IPS-11a (cell line): ENCODE results near the gene DNAL4.
A peak's percentile ranks its signal among the peaks of the same experiment; 100 is the strongest.

Experiments used
- H3K4me3 ChIP-seq: one replicate; pipeline ENCODE4 v1.5.1; 2013; ENCODE audit warnings: low read depth, low read length, control low read depth

The DNAL4 gene, protein sequence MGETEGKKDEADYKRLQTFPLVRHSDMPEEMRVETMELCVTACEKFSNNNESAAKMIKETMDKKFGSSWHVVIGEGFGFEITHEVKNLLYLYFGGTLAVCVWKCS

DNA sequence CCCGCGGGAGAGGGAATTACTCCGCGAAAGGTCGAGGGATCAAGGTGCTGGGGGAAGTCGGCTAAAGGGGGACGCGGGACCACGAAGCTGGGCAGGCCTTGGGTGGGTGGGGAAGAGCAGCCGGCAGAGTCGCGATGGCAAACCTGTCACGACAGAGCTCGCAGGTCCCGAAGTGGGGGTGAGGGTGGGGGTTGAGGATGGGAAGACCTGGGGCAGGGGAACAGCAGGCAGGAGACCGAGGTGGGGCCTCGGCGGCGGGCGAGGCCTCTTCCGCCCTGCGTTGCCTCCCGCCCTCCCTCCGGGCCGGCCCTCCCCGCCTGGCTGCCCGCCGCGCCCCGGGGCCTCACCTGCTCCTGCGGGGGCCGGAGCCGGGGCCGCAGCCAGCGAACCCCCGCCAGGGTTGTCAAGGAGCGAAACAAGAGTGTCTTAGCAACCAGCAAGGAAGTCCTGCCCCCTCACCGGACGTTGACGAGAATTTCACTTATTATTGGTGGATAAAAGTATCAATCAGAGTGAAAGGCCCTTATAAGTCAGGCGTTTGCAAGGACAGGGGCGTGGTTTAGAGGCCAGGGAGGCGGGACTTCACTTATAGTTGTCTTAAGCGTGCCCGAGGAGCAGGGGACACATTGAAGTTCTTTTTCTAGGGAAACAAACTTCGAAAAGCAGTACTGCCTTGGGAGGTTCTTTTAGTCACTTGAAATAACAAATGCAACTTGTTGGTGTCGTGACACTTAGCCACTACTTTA, at the start of gene DNAL4:
DNAL4 (minus strand) TSS at position 423 of the 746 bp plus-strand sequence. CDS start 11,412 bp downstream, outside the sequence.
- H3K4me3 ChIP-seq = peak within 1 kb of the TSS; percentile 81

DNA sequence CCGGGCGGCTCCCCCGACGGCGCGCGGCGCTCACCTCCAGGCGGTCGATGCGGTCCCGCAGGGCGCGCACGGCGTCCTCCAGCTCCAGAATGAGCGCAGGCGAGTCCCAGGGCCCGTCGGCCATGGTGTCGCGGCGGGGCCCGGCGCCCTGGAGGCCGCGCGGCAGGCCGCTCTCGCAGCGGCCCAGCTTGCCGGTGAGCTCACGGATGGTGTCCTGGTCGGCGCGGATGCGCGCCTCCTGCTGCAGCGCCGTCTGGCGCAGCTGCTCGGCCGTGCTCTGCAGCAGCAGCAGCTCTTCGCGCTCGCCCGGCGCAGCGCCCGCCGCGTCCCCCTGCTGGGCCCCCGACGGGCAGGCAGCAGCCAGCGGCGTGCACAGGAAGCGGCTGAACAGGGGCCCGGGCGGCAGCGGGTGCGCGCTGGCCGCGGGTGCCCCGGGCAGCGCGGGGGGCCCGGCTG, 49.3 kb upstream of the DNAL4 start:
- peak overlapping the region; percentile 47 for H3K4me3 ChIP-seq

DNA sequence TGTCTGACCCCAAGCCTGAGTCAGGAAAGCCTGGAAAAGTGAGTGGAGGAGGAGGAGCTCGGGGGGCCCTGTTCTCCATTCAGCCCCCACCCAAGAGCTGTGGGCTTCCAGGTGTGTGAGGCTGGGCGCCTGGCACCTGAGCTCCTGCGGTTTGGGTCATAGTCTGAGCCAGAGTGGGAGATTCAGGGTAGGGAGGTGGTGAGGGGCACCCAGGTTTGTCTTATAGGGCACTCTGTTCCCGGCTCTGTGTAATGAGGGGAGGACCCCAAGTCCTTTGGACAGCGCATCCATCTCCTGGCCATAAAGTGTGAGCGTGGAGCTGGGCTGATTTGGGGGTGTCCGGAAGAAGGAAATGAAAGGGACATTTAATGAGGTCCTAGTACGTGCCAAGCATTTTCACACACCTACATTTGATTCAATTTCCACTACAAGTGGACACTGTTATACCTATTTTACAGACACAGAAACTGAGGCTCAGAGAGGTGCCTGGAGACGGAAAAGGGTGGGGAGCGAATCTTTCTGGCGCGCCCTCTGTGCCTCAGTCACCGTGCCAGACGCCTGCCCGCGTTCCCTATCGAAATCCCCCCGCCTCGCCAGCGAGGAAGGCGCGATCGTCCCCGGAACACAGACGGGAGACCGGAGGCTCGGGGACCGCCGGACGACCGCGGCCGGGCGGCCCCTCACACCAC, 48.7 kb upstream of the DNAL4 start:
- peak overlapping the region; percentile 47 for H3K4me3 ChIP-seq

DNA sequence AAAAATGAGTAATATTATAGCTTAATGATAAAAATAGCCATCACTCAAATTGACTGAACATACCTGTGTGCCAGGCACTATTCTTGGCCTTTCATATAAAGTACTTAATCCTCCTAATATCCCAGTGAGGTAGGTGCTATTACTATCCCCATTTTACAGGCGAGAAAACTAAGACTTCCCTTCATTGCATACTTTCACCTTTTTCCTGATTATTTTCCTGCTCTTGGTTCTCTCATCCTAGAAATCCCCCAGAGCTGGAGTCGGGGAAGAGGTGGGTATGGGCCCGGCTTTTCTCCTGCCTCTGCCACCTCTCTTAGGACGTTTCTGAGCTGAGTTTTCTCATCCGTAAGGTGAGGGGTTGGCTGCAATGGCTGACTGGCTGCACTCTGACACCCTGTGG, 47.7 kb upstream of the DNAL4 start:
- no peak overlapping the region for H3K4me3 ChIP-seq

DNA sequence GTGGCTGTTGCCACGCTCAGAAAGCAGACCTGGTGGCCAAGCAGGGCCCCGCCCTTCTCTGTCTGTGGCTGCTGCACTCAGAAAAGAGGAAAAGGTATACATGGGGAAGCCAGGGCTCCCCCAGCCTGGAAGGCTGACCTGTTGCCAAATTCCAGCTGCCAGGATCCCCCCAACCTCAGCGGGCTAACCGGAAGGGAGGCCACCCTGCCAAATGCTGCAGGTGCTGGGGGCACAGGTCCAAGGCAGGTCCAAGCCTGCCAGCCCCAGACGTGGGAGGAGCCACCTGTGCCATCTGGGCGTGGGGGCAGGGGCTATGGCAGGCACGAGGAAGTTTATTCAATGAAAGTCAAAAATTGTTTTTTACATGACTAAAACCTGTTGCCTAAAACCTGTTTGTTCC, 47.3 kb upstream of the DNAL4 start:
- no peak overlapping the region for H3K4me3 ChIP-seq

DNA sequence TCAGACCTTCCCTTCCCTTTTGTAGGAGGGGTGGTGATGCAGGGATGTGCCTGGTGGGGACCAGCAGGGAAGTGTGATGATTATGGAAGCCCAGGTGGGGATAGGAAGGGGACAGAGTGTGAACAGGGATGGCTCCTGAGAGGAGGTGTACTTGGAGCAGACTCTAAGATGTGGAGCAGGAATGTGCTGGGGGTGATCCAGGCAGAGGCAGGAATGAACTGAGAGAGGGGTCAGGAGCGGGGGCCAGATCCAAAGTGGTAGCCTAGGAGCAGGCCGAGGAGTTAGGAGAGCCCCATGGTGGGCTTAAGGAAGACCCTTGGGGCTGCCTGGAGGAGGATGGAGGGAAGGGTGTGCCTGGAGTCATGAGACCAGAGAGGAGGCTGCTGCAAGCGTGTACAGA, 46.2 kb upstream of the DNAL4 start:
- H3K4me3 ChIP-seq = no peak overlapping the region

DNA sequence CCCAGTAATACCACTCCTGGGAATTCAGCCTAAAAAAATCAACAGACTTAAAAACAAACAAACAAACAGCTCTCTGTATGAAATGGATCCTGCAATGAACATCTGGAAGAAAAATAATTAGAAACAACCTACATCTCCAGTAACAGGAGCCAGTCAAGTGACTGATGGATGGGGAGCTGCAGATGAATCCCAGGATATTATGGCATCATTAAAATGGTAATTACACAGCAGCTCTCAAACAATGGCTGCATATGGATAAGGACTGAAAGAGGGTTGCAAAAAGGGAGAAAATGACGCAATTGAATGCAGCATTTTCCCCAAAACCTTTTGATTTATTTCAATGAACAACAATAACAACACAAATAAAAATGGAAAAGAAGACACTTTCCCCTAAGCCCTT, 45.7 kb upstream of the DNAL4 start:
- H3K4me3 ChIP-seq = no peak overlapping the region

DNA sequence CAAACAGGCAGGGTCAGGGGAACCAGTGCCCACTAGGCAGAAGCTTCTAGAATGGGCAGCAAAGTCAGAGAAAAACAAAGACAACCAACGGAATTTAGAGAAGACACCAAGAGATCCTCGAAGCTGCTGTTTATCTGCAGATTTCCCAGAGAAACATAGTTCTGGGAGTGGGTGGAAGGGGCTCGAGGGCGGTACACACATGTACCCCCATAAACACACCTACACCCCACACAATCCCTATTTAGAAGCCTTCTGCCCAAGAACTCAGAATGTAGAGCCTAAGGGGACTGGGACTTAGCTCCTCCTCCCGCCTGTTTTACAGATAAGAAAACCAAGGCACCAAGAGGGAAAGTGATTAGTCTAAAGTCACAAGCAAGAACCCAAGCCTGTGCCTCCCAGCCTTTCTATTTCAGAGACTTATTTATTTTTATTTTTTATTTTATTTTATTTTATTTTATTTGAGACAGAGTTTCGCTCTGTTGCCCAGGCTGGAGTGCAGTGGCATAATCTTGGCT, 43.5 kb upstream of the DNAL4 start:
- no peak overlapping the region for H3K4me3 ChIP-seq

DNA sequence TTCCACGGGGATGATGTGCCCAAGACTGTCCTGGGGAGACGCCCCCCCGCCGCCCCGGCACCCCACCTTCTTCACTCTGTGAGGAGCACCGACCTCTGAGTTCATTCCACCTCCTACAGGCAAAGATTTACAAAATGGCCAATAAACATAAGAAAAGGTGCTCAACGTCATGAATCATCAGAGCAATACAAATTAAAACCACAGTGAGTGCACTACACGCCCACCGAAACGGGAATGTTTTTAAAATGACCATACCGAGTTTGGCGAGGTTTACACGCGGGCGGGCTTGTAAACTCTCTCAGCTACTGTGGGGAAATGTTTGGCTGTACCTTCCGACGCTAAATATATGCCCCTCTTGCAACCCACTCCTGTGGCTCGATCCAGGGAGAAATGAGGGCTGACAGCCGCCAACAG, 42.0 kb upstream of the DNAL4 start:
- no peak overlapping the region for H3K4me3 ChIP-seq

DNA sequence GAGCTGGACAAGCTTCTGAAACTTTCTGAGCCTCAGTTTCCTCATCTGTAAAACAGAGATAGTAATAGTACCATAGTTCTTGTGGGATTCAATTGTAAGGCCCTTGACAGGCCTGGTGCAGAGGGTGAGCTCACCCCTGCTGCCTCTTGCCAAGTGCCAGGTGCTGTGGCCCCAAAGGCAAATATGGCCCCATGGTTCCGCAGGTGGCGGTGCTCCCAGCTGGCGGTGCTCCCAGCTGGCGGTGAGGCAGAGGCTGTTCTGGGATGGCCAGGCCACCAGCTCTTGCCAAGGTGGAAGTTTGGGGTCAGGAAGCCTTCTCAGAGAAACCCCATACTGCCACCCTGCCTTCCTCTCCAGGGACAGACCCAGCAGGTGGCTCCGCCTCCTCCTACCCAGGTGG, 41.0 kb upstream of the DNAL4 start:
- H3K4me3 ChIP-seq = no peak overlapping the region

DNA sequence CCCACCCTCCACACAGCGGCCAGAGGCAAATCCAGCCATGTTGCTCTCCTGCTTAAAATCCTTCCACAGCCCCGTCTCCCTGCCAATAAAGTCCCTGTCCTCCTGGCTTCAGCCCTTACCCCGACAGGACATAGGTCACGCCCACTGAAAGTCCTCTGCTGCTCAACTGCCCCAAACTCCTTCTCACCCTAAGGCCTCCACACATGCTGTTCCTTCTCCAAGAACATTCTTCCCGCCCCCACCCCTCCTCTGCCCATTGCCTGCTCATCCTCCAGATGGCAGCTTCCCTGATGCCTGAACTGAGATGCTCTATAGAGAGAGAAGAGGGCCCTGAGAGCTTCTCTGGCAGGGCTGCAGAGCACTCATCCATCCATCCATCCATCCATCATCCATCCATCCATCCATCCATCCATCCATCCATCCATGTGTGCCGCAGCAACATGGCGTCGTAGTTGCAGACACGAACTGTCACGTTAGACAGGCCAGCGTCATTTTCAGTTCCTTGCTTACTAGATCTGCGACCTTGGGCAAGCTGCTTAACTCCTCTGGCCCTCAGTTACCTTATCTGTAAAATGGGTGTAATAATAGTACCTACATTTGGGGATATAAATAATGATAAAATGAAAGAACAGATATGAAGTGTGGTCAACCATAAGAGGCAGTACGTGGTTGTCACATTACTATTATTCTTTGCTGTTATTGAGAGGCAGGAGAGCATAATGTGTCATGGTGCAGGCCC, 40.4 kb upstream of the DNAL4 start:
- H3K4me3 ChIP-seq = no peak overlapping the region

DNA sequence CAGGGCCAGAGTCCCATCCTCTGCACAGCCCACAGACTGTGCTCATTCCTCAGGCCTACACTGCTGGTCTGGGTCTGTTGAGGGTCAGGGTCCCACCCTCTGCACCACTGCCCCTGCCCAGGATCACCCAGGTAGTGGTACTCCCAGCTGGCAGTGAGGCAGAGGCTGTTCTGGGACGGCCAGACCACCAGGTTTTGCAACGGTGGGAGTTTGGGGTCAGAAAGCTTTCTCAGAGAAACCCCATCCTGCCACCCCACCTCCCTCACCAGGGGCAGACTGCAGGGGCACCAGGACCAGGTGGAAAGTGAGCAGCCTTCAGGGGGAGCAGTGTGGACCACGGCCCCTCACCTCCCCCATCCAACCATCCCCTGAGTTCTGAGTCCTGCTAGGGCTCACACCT, 39.1 kb upstream of the DNAL4 start:
- no peak overlapping the region for H3K4me3 ChIP-seq

DNA sequence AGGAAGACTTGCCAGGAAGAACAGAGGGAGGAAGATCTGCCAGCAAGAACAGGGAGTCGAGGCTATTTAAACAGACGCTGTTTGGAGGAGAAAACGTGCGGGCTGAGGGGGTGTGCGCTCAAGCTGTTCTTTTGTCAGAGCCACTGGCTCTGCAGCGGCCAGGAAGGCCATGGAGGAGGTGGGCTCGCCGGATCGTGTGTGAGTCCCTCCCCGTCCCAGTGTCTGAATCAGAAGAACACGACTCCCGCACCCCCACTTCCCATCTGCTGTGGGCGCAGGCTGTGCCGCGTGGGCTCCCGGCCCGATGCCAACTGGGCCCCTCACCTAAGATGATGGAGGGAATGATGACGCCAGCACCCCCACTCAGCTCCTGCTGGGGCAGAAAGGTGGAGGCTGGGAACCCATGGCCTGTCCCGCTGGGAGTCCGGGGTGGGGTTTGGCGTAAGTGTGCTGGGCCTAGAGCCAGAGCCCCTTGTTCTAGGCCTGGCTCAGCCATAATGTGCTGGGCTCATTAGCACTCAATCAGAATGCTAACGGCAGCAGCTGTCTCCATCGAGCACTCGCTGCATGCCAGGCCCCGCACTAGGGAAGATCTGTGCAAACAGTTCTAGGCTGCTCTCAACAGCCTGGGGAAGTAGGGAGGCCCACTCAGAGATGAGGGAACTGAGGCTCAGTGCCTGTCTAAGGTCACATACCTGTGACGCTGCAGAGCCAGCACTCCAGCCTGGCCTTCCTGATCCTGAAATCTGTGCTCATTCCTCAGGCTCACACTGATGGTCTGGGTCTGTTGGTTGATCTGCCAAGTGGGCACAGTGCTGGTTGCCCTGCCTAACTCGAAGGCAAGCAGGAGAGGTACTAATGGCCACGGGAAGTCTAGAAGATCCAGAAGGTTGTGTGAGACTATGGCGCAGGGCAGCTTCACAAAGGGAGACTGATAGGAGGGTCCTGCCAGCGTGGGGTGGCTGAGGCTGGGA, 38.3 kb upstream of the DNAL4 start:
- H3K4me3 ChIP-seq = no peak overlapping the region

DNA sequence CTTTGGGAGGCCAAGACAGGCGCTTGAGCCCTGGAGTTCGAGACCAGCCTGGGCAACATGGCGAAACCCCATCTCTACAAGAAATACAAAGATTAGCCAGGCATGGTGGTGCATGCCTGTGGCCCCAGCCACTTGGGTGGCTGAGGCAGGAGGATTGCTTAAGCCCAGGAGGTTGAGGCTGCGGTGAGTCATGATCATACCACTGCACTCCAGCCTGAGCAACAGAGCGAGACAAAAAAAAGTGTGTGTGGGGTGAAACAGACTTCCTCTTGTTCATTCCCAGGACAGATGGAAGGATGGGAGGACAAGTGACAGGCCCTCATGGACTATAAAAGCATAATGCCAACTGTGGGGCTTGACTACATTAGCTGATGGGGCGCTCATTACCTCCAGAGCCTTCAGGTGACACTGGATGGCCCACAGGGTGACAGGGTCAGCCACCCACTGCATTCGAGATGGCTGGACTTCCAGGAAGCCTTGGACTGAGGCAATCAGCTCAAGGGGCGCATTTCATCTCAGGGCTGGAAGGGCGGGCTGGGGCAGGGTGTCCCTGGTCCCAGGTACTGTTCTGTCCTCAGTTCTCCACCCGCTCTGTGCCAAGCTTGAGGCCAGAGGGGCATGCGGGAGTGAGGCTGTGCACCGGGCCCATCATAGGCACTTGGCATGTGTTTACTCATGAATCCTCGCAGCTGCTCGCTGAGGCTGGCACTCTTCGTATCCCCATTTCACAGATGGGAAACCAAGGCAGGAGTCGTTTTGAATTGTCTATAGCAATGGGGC, 37.4 kb upstream of the DNAL4 start:
- H3K4me3 ChIP-seq = no peak overlapping the region

DNA sequence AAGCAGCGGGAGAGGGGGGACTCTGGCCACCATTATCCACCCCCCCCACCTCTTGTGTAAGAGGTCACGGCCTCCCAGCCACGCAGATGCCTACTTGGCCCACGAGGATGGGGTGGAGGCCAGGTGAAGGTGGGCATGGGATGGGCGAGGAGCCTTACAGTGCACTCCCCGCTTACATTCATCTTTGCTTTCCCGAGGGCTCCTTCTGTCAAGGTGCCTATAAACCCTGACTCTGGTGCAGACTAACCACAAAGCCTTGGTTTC, 36.8 kb upstream of the DNAL4 start:
- no peak overlapping the region for H3K4me3 ChIP-seq

DNA sequence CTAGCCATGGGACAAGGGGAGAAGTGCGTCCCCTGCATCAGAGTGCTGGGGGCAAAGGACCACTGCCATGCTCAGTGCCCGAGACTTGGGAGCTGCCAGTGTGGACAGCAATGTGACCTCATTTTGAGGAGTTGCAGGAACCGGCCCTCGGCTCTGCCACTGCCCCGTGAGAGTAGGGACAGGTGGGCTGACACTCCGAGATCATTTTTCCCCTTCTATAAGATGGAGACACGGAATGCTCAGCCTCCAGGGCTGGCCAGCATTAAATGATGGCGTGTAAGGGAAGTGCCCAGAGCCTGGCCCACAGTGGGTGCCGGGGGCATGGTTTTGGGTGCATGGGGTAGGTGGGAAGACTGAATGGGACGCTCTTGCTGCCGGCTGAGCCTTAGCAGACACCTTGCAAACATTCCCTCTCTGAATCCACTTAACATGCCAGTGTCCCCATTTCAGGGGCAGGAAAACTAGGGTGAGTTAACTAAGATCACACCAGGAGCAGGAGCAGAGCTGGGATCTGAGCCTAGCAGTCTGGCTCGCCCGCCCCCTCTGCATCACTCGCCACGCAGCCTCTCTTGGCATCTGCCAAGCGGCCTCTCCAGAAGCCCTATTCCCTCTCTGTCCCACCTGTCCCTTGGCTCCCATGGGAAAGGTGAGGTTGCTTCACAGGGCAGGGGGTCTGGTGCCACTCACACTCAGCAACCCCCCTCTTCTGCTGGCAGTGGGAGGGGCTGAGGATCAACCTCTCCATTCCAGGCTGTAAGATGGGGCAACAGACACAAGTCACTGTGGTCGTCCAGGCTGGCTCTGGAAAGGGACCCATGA, 36.3 kb upstream of the DNAL4 start:
- no peak overlapping the region for H3K4me3 ChIP-seq

DNA sequence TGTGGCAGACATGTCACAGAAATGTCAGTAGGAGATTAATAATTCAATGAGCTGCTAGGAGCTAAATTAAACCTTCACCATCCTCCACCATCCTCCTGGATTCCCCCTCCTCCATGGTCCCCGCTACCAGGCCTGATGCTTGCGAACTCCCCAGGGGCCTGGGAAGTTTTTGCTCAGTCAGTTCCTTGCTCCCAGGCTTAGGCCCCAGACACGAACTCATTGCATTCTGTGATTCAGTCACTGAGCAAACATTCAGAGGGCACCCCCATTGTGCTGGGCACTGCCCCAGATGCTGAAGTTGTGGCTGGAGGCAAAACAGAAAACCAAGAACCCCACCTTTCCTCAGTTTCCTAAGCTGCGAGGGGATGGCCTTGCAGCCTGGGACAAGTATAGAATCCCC, 35.5 kb upstream of the DNAL4 start:
- H3K4me3 ChIP-seq = no peak overlapping the region

DNA sequence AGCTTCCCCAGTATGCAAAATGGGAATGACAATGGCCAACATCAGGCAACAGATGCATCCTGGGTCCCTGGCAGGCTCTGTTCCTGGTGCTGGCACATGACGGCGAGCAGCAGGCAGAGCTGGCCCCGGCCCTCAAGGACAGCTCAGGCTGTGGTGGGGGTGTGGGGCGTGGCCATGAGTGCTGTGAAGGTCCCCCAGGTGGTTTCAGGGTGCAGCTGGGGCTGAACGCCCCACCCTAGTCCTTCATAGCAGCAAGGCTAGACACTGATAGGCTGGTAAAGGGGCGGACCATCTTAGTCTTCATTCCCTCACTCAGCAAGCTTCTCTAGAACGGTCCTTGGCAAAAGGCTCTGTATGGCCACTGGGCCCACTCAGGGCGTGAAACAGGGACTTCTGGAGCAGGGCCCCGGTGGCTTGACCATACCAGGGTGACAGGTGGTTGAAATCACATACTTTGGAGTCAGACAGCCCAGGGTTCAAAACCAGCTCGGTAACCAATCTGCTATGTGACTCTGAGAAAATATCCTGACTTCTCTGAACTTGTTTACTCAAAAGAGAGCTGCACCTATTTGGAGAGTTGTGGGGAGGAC, 34.8 kb upstream of the DNAL4 start:
- no peak overlapping the region for H3K4me3 ChIP-seq
